Stomach (tissue), 9 donors: ENCODE results near the gene SLC13A3. TPM values are rescaled to one million over a fixed set of nuclear protein-coding genes. Genes with fewer than 3 reads are reported as not detected.

ENCODE experiments used
- DNase-seq, 2 donors: peaks; one replicate each; pipeline versions ENCODE4 v3.0.0 to v3.0.0-alpha.2; 2013 to 2019
- H3K27ac ChIP-seq, 5 donors: fragments of 200-600 bp in 4 of 5; sonication (generic) in 4 of 5; one replicate each; pipeline ENCODE4 v1.5.1; 2013 to 2019; ENCODE audit warnings: mild to moderate bottlenecking in 1 of 5, moderate library complexity in 1 of 5
- H3K27me3 ChIP-seq, 3 donors: fragments of 200-600 bp; sonication (generic); one replicate each; pipeline ENCODE4 v1.5.1; 2017 to 2019; ENCODE audit warnings: mixed run types in 1 of 3
- H3K36me3 ChIP-seq, 4 donors: fragments of 200-600 bp; sonication (generic); 1 replicate in 3 of 4; 2 replicates in 1 of 4; pipeline ENCODE4 v1.5.1; 2016 to 2019
- H3K4me1 ChIP-seq, 4 donors: fragments of 200-600 bp; sonication (generic); one replicate each; pipeline ENCODE4 v1.5.1; 2016 to 2019
- H3K4me3 ChIP-seq, 4 donors: fragments of 200-600 bp; sonication (generic) in 3 of 4; one replicate each; pipeline ENCODE4 v1.5.1; 2016 to 2019; ENCODE audit warnings: mild to moderate bottlenecking in 1 of 4
- H3K9me3 ChIP-seq, 4 donors: fragments of 200-600 bp; sonication (generic); one replicate each; pipeline ENCODE4 v1.5.1; 2016 to 2019
- EP300 ChIP-seq: sonication (generic); formaldehyde crosslinking; IDR thresholded peaks from one replicate; pipeline ENCODE4 v1.6.1; 2017; ENCODE audit warnings: antibody characterized with exemption
- POLR2A ChIP-seq, 4 donors: fragments of 450-650 bp; IDR thresholded peaks; one replicate each; pipeline ENCODE4 v1.6.1; 2016; ENCODE audit warnings: antibody characterized with exemption in 4 of 4, control low read depth in 2 of 4, mild to moderate bottlenecking in 1 of 4, moderate library complexity in 1 of 4
- POLR2AphosphoS5 ChIP-seq, 3 donors: sonication (generic); formaldehyde crosslinking; IDR thresholded peaks; one replicate each; pipeline ENCODE4 v1.6.1; 2016; ENCODE audit warnings: antibody characterized with exemption in 3 of 3
- WGBS, 5 donors: extraction: QIAGEN DNeasy Blood & Tissue Kit in 3 of 5; methylation state at CpG; one replicate each; pipeline versions ENCODE4 v1.1.5 to v1.1.7; 2013 to 2018; 5-methylcytosine and 5-hydroxymethylcytosine counted together
- intact Hi-C: fragments of 100-400 bp; cut with DNase I; formaldehyde crosslinking; loops from one replicate; pipeline ENCODE4 v1.15.1; 2023; ENCODE audit warnings: low total_unique reads
- polyA plus RNA-seq, 3 donors: library from polyadenylated mRNA; stranded (reverse); fragments of 200-250 nt; gene quantifications; one replicate each; pipeline ENCODE4 v1.2.3, GENCODE V29; 2013
- total RNA-seq, 5 donors: library from RNA; depleted of rRNA; stranded (reverse); fragments of >200 nt; gene quantifications; one replicate each; pipeline versions ENCODE4 v1.1.0 to v1.2.3, GENCODE V29; 2014 to 2016
- TF ChIP-seq, protein P1 (sequence below), 7 experiments: fragments of 450-650 bp in 4 of 7; fragments of 200-600 bp in 3 of 7; sonication (generic) in 3 of 7; IDR thresholded peaks; one replicate each; pipeline ENCODE4 v1.5.1; 2016 to 2019; ENCODE audit warnings: antibody characterized with exemption in 7 of 7, control low read depth in 2 of 7, mild to moderate bottlenecking in 1 of 7
- donor health status: healthy with polysubstance abuse.
- donor health status: Bipolar disorder and iron deficiency.
- donor health status: healthy.

The SLC13A3 gene
- total and polyA plus RNA-seq, 8 donors, result 0.61 to 6.6 (median 1.4) TPM; not detected in 2

DNA sequence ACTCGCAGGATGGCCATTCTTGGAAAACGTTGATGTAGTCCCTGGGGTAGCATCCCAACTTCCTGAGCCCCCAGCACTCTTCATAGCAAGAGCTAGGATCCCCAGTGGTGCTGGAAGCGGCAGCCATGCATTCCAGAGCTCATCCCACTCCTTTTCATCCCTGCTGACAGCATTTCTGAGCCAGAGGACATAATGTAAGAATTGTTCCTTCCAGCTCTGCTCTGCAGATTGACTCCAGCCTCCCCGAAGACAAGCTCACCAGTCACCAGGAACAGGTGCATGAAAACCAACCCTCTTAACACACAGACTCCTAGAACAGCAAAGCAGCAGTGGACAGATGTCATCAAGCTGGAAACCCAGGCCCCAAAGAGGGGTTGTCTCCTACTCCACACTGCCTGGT, 3.8 kb downstream of the SLC13A3 start:
- 60 to 73% (median 66%) methylated on average over 4 of the region's 4 CpGs for WGBS, 5 donors
- no peaks in the 10 kb centered on the region for H3K9me3 ChIP-seq
- TF ChIP-seq POLR2AphosphoS5 (IDR thresholded peaks at IDR 0.05) (no peak), EP300 (no peak), POLR2A (IDR thresholded peaks at IDR 0.05) (no peak)
- TF ChIP-seq, protein P1, sequence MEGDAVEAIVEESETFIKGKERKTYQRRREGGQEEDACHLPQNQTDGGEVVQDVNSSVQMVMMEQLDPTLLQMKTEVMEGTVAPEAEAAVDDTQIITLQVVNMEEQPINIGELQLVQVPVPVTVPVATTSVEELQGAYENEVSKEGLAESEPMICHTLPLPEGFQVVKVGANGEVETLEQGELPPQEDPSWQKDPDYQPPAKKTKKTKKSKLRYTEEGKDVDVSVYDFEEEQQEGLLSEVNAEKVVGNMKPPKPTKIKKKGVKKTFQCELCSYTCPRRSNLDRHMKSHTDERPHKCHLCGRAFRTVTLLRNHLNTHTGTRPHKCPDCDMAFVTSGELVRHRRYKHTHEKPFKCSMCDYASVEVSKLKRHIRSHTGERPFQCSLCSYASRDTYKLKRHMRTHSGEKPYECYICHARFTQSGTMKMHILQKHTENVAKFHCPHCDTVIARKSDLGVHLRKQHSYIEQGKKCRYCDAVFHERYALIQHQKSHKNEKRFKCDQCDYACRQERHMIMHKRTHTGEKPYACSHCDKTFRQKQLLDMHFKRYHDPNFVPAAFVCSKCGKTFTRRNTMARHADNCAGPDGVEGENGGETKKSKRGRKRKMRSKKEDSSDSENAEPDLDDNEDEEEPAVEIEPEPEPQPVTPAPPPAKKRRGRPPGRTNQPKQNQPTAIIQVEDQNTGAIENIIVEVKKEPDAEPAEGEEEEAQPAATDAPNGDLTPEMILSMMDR (IDR thresholded peaks at IDR 0.05), result no peak
- peaks cover 0 to 20% (median 11%) of the 10 kb centered on the region in 3 donors for H3K27me3 ChIP-seq
- DNase-seq, result no peak
- H3K27ac ChIP-seq, result no peak overlapping the region
- no peaks in the 10 kb centered on the region for H3K36me3 ChIP-seq
- no peak overlapping the region for H3K4me3 ChIP-seq
- H3K4me1 ChIP-seq, result peaks cover 0 to 9% (median 7%) of the 10 kb centered on the region in 4 donors
- intact Hi-C loops, result no loop called here

DNA sequence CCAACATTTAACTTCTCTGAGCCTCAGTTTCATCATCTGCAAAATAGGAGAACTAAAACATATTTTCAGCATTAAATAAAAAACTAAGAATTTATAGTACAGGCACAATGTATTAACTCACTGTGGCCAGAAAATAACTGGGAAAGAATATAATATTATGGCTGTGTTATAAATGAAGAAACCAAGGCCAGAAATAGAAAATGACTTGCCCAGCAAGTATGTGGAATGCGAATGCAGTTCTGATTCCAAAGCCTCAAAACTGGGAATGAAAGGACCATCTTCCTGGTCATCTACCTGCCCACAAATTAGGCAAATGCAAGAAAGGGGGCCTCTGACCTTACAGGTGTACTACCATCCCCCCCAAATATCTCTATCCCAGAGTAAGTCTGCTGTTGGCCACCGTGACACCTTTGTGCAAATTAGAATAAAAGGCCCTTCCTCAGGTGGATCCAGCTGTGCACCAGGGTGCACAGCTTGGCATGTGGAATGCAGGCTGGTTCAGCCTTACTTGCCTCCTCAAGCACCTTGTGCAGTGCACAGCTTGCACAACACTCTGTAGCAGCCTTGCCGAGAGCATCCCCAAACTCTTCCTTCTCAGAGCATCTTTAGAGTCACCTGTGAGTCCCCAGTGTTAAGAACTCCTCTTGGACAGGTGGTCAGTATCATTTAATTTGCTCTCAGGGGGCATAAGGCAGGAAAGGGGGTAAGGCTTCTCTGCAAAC, 4.4 kb downstream of the SLC13A3 start:
- WGBS, 5 donors, result 89 to 97% (median 94%) methylated on average over 3 of the region's 3 CpGs
- peaks cover 0 to 9% (median 7%) of the 10 kb centered on the region in 4 donors for H3K4me1 ChIP-seq
- TF ChIP-seq EP300, result no peak
- TF ChIP-seq POLR2A (IDR thresholded peaks at IDR 0.05), result no peak
- no peaks in the 10 kb centered on the region for H3K36me3 ChIP-seq
- H3K9me3 ChIP-seq, result no peaks in the 10 kb centered on the region
- intact Hi-C loops, result no loop called here
- DNase-seq, result no peak
- peaks cover 0 to 13% (median 11%) of the 10 kb centered on the region in 3 donors for H3K27me3 ChIP-seq
- no peak overlapping the region for H3K27ac ChIP-seq
- H3K4me3 ChIP-seq, result no peak overlapping the region

DNA sequence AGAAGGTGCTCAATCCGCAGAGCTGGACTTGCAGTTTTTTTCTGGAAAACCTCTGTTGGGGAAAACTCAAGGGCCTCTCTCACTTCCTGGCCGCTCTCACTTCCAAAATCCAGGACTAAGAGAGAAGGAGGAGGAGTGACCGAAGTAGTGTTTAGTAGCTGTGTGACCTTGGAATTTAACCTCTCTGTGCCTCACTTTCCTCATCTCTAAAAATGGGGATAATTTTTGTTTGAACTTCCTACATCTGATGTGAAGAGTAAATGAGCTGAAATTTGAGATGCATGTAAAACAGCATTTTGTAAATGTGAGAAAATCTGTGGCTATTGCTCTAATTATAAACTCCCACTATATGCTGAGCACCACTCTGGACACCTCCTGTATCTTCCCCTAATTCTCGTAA, 5.1 kb downstream of the SLC13A3 start:
- TF ChIP-seq POLR2AphosphoS5 (IDR thresholded peaks at IDR 0.05), result no peak
- TF ChIP-seq, protein P1 (IDR thresholded peaks at IDR 0.05), result no peak
- TF ChIP-seq EP300, result no peak
- TF ChIP-seq POLR2A (IDR thresholded peaks at IDR 0.05), result no peak
- 73 to 84% (median 81%) methylated on average over 4 of the region's 4 CpGs for WGBS, 5 donors
- intact Hi-C loops, result no loop called here

DNA sequence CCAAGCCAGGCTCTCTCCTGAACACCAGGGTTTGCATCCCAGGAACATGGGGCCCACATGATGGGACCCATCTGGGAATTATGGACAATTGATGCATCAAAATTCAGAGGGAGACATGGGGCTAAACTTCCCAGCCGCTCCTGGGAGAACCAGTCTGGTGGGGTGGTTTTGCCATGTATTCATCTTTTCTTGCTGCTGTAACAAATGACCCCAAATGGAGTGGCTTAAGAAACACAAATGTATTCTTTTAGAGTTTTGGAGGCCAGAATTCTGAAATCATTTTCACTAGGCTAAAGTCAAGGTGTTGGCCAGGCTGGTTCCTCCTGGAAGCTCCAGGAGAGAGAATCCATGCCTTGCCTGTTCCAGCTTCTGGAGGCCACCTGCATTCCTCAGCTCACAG, 6.5 kb downstream of the SLC13A3 start:
- no peak overlapping the region for H3K4me3 ChIP-seq
- no peak overlapping the region for H3K27ac ChIP-seq
- no peaks in the 10 kb centered on the region for H3K9me3 ChIP-seq
- no peaks in the 10 kb centered on the region for H3K36me3 ChIP-seq
- no peaks in the 10 kb centered on the region for H3K27me3 ChIP-seq
- DNase-seq, result no peak
- H3K4me1 ChIP-seq, result no peaks in the 10 kb centered on the region
- intact Hi-C loops, result no loop called here
- 71 to 100% (median 92%) methylated on average over 1 of the region's 1 CpG for WGBS, 5 donors
- TF ChIP-seq POLR2A (IDR thresholded peaks at IDR 0.05) (no peak), EP300 (no peak), POLR2AphosphoS5 (IDR thresholded peaks at IDR 0.05) (no peak)
- TF ChIP-seq, protein P1 (IDR thresholded peaks at IDR 0.05), result no peak

More for the DNA sequence above, 5.1 kb downstream of the SLC13A3 start:
- Histone ChIP-seq H3K4me3 (no peak overlapping the region), H3K27me3 (peaks cover 0 to 6% (median 5%) of the 10 kb centered on the region in 3 donors), H3K36me3 (no peaks in the 10 kb centered on the region), H3K4me1 (peaks cover 0 to 4% (median 3%) of the 10 kb centered on the region in 4 donors), H3K9me3 (no peaks in the 10 kb centered on the region), H3K27ac (no peak overlapping the region)
- DNase-seq, result no peak

DNA sequence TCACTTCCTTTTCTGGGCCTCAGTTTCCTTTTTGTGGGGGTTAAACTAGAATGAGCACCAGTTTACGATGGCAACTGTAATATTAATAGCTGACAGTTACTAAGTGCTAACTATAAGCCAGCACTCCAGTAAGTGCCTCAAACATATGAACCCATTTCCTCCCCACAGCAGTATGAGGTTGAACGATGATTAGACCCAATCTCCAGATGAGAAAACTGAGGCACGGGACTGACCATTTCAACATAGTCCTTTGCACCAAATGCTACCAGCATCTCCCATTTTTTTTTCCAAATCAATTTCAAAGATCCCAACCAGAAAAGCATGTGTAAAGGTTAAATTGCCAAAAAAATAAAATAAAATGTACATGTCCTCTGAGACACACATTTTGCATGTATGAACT, 7.1 kb downstream of the SLC13A3 start:
- H3K27me3 ChIP-seq, result peaks cover 0 to 2% (median 0%) of the 10 kb centered on the region in 3 donors
- no peak for DNase-seq
- H3K36me3 ChIP-seq, result no peaks in the 10 kb centered on the region
- no peak overlapping the region for H3K27ac ChIP-seq
- H3K9me3 ChIP-seq, result no peaks in the 10 kb centered on the region
- 94 to 100% (median 95%) methylated on average over 3 of the region's 3 CpGs for WGBS, 5 donors
- H3K4me1 ChIP-seq, result no peaks in the 10 kb centered on the region
- TF ChIP-seq EP300 (no peak), POLR2A (IDR thresholded peaks at IDR 0.05) (no peak), POLR2AphosphoS5 (IDR thresholded peaks at IDR 0.05) (no peak)
- TF ChIP-seq, protein P1 (IDR thresholded peaks at IDR 0.05), result no peak
- intact Hi-C loops, result no loop called here
- H3K4me3 ChIP-seq, result no peak overlapping the region
